HG03139 (cell line): ENCODE measurements around the gene SERPINB6.
A peak's percentile ranks its signal among the peaks of the same experiment; 100 is the strongest.
"Not testable (repeated sequence)": the region's sequence is repeated elsewhere in the genome, so short reads cannot be mapped to it uniquely, and the experiment has no call there.

Experiments
- ATAC-seq: cut with Tn5 transposase; IDR thresholded peaks from one replicate; pipeline ENCODE4 v1.9.1; 2021; ENCODE audit not compliant: unreplicated experiment

Gene SERPINB6

GRCh38 chr6:2940010-2940850 is 31.1 kb downstream of the SERPINB6 start:
- peak; percentile 71 for ATAC-seq

GRCh38 chr6:2939315-2940009 is 31.9 kb downstream of the SERPINB6 start:
- ATAC-seq: no peak

DNA sequence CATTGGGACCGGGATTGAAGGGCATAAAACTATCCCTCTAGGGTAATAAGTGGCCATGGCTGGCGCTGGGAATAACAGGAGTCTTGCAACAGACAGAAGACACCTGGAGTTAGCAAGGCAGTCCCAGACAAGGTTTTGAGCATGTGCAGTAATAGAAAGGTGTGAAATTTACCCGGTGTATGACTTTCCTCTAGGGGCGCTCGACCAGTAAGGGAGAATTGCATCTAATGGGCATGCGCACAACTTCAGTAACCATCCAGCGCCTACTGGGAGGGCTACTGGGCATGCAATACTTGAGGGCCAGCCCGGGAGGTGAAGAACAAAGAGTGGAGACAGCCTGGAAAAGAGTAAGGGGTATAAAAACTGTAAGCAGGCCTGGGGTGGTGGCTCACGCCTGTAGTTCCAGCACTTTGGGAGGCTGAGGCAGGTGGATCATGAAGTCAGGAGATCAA is 32.7 kb downstream of the SERPINB6 start:
- no peak for ATAC-seq

DNA sequence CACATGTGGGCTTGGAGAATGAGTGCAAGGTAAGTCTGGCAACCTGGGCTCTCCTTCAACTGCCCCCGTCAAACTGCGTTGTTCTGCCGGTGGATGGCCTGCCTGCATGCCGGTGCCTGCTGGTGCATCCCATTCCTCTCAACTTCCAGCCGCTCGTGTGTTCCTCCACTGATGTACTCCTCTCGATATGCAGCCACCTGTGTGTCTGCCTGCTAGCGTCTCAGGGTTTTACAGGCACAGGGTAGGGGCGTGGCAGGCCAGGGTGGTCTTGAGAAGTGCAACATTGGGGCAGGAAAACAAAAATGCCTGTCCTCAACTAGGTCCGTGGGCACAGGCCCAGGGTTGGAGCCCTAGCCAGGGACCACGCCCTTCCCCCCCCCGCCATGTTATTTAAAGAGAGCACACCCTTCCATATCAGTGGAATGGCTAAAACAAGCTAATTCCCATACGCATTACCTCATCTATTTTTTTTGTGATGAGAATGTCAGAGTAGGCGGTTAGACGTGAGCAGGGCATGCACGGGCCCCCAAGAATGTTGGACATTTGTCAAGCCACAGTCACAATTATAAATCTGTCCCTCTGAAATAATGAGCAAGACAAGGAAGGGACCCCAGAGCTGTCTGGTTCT is 33.2 kb downstream of the SERPINB6 start:
- ATAC-seq: no peak

- no peak for ATAC-seq
Measured at GRCh38 chr6:2937627-2938003, 33.8 kb downstream of the SERPINB6 start.

DNA sequence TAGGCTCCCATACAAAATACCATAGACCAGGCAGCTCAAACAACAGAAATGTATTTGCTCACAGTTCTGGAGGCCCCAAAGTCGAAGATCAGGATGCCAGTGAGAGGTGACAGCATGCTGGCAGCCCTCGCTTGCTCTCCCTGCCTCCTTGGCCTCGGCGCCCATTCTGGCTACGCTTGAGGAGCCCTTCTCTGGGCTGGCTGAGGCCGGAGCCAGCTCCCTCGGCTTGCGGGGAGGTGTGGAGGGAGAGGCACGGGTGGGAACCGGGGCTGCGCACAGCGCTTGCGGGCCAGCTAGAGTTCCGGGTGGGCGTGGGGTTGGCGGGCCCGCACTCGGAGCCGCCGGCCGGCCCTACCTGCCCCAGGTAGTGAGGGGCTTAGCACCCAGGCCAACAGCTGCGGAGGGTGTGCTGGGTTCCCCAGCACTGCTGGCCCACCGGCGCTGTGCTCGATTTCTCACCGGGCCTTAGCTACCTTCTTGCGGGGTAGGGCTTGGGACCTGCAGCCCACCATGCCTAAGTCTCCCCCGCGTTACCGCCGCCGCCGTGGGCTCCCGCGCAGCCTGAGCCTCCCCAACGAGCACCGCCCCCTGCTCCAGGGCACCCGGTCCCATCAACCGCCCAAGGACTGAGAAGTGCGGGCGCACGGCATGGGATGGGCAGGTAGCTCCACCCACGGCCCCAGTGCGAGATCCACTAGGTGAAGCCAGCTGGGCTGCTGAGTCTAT is 35.6 kb downstream of the SERPINB6 start:
- ATAC-seq: no peak

- ATAC-seq: no peak
Measured at GRCh38 chr6:2934057-2934456, 37.3 kb downstream of the SERPINB6 start.

- not testable (repeated sequence) for ATAC-seq
Measured at GRCh38 chr6:2932911-2933310, 38.5 kb downstream of the SERPINB6 start.

GRCh38 chr6:2931970-2932748 is 39.2 kb downstream of the SERPINB6 start:
- ATAC-seq: peak; percentile 80

- no peak for ATAC-seq
Measured at GRCh38 chr6:2931055-2931454, 40.3 kb downstream of the SERPINB6 start.

DNA sequence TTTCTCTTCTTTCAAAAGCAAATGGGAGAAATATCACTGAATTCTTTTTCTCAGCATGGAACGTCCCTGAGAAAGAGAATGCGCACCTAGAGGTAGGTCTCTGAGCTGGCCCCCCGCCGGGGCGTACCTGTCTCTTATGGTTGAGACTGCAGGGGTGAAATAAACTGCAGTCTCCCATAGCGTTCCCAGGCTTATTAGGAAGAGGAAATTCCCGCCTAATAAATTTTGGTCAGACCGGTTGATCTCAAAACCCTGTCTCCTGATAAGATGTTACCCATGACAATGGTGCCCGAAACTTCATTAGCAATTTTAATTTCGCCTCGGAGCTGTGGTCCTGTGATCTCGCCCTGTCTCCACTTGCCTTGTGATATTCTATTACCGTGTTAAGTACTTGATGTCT is 43.4 kb downstream of the SERPINB6 start:
- not testable (repeated sequence) for ATAC-seq

- not testable (repeated sequence) for ATAC-seq
Measured at GRCh38 chr6:2925842-2926747, 45.3 kb downstream of the SERPINB6 start.

DNA sequence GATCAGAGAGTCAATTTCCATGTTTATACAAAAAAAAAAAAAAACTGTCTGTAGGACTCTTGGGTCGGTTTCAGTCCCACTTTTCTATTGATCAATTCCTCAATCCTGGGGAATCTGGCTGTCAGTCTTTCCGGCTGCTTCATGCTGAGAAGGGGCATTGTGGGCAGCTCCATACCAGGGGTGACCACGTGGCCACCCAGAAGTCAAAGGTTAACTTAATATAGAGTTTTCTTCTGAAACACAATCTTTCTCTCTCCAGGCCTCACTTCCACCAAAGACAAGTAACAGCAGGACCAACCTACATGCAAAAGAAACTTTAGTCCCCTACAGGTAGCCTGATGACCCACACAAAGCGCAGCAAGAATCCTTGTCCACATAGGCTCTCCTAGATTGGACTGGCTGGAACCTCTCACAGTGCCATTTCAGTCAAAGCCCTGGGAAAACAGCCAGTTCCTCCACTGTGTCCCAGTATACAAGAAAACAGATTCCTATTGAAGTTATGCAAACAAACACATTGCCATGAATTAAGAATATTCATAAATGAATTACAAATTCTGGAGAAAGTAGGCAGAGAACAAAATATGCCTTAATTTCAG is 49.7 kb downstream of the SERPINB6 start:
- no peak for ATAC-seq

- ATAC-seq: no peak
Measured at GRCh38 chr6:2920671-2921112, 50.7 kb downstream of the SERPINB6 start.

DNA sequence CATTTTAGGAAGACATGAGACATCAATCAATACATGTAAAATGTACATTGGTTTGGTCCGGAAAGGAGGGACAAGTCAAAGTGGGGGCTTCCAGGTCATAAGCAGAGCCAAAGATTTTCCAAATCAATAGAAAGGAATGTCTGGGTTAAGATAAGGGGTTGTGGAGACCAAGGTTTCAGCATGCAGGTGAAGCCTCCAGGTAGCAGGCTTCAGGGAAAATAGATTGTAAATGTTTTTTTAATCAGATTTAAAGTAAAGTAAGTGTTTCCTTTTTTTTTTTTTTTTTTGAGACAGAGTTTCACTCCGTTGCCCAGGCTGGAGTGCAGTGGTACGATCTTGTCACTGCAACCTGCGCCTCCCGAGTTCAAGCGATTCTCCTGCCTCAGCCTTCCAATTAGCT is 51.5 kb downstream of the SERPINB6 start:
- no peak for ATAC-seq

GRCh38 chr6:2919401-2919800 is 52.0 kb downstream of the SERPINB6 start:
- no peak for ATAC-seq

DNA sequence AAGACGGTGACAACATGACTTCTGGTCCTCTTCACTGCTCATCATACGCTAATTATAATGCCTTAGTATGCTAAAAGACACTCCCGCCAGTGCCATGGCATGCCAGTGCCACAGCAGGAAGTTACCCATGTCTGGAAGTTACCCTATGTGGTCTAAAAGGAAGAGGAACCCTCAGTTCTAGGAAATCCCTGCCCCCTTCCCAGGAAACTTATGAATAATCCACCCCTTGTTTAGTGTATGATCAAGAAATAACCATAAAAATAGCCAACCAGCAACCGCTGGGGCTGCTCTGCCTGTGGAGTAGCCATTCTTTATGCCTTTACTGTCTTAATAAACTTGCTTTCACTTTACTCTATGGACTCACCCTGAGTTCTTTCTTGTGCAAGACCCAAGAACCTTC is 52.4 kb downstream of the SERPINB6 start:
- no peak for ATAC-seq

- ATAC-seq: no peak
Measured at GRCh38 chr6:2917801-2918445, 53.4 kb downstream of the SERPINB6 start.
